SK-N-SH (cell line): ENCODE measurements around the gene PHOSPHO1. TPM values are rescaled to one million over a fixed set of nuclear protein-coding genes. Genes with fewer than 3 reads are reported as not detected.
A peak's percentile ranks its signal among the peaks of the same experiment; 100 is the strongest.

Experiments
- CTCF ChIA-PET: fragments of 300-600, 350-600 bp; formaldehyde crosslinking; extraction: SDS; loops from one replicate; lab custom pipeline; 2021; lab: Yijun Ruan, JAX
- POLR2A ChIA-PET: fragments of 350-600 bp; sonication (Branson Sonifier 250); formaldehyde crosslinking; extraction: SDS; loops from one replicate; lab custom pipeline; 2020; ENCODE audit warnings: antibody characterized with exemption, inconsistent platforms; lab: Yijun Ruan, JAX
- DNase-seq: peaks from one replicate; pipeline ENCODE4 v3.0.0; 2012
- H2AFZ ChIP-seq: fragments of 200-600 bp; sonication (generic); 2 replicates; pipeline ENCODE4 v1.8.1; 2016; ENCODE audit warnings: antibody characterized with exemption, mild to moderate bottlenecking, low read depth
- H3F3A ChIP-seq: fragments of 200-600 bp; sonication (generic); replicated peaks from 2 replicates; pipeline ENCODE3; 2016; ENCODE audit warnings: antibody characterized with exemption, mild to moderate bottlenecking; ENCODE audit not compliant: insufficient read depth
- H3K27ac ChIP-seq, 2 experiments: fragments of 200-500 bp in 1 of 2; fragments of 200-600 bp in 1 of 2; sonication (Bioruptor generic) in 1 of 2; sonication (generic), shearing (Covaris generic) in 1 of 2; 2 replicates each; pipeline versions ENCODE4 v1.5.1 to v1.6.1; 2014 to 2016; ENCODE audit warnings: low read depth in 2 of 2, inconsistent platforms in 1 of 2, low read length in 1 of 2, mild to moderate bottlenecking in 1 of 2, mixed read lengths in 1 of 2
- H3K27me3 ChIP-seq: fragments of 200-600 bp; sonication (generic), shearing (Covaris generic); 2 replicates; pipeline ENCODE4 v1.6.1; 2016; ENCODE audit warnings: mixed run types; ENCODE audit not compliant: insufficient read depth
- H3K36me3 ChIP-seq, 2 experiments: fragments of 200-500 bp in 1 of 2; fragments of 200-600 bp in 1 of 2; sonication (Bioruptor generic) in 1 of 2; sonication (generic) in 1 of 2; replicated peaks in 1 of 2; 2 replicates each; pipeline versions ENCODE3 to v1.5.1; 2014 to 2016; ENCODE audit warnings: low read length in 1 of 2, mild to moderate bottlenecking in 1 of 2; ENCODE audit not compliant: insufficient read depth in 2 of 2, control insufficient read depth in 1 of 2
- H3K4me1 ChIP-seq, 2 experiments: fragments of 200-500 bp in 1 of 2; fragments of 200-600 bp in 1 of 2; sonication (Bioruptor generic) in 1 of 2; sonication (generic), shearing (Covaris generic) in 1 of 2; 2 replicates each; pipeline versions ENCODE4 v1.5.1 to v1.6.1; 2014 to 2016; ENCODE audit warnings: low read depth in 1 of 2, low read length in 1 of 2, mixed run types in 1 of 2; ENCODE audit not compliant: insufficient read depth in 2 of 2, control insufficient read depth in 1 of 2
- H3K4me2 ChIP-seq: fragments of 200-600 bp; sonication (generic), shearing (Covaris generic); 2 replicates; pipeline ENCODE4 v1.6.1; 2017; ENCODE audit warnings: mixed run types
- H3K4me3 ChIP-seq, 2 experiments: fragments of 200-500 bp in 1 of 2; fragments of 200-600 bp in 1 of 2; sonication (Bioruptor generic) in 1 of 2; sonication (generic), shearing (Covaris generic) in 1 of 2; 2 replicates each; pipeline versions ENCODE4 v1.5.1 to v1.8.1; 2014 to 2016; ENCODE audit warnings: low read depth in 2 of 2, inconsistent platforms in 1 of 2, low read length in 1 of 2, mild to moderate bottlenecking in 1 of 2, mixed read lengths in 1 of 2, moderate library complexity in 1 of 2
- H3K79me2 ChIP-seq: fragments of 200-600 bp; sonication (generic); 2 replicates; pipeline ENCODE4 v1.8.1; 2017; ENCODE audit warnings: mild to moderate bottlenecking; ENCODE audit not compliant: insufficient read depth
- H3K9ac ChIP-seq: fragments of 200-600 bp; sonication (generic); 2 replicates; pipeline ENCODE4 v1.6.1; 2017; ENCODE audit warnings: mixed run types
- H3K9me2 ChIP-seq: fragments of 200-600 bp; sonication (generic); 2 replicates; pipeline ENCODE4 v1.6.1; 2017; ENCODE audit warnings: mixed run types
- H3K9me3 ChIP-seq: fragments of 200-600 bp; sonication (generic); 2 replicates; pipeline ENCODE4 v1.6.1; 2017; ENCODE audit warnings: mixed run types, mild to moderate bottlenecking, moderate library complexity
- H4K20me1 ChIP-seq: fragments of 200-600 bp; sonication (generic); 2 replicates; pipeline ENCODE4 v1.6.1; 2017; ENCODE audit warnings: mild to moderate bottlenecking, mixed run types; ENCODE audit not compliant: insufficient read depth
- CHD2 ChIP-seq: fragments of 150-350 bp; IDR thresholded peaks from 2 replicates; pipeline ENCODE4 v1.6.1; 2018; ENCODE audit warnings: low read length; ENCODE audit not compliant: partially characterized antibody
- ELF1 ChIP-seq: IDR thresholded peaks from 2 replicates; pipeline ENCODE4 v1.4.0; 2012
- EP300 ChIP-seq, 2 experiments: IDR thresholded peaks; 2 replicates each; pipeline versions ENCODE4 v1.4.0 to v1.6.1; 2012; ENCODE audit warnings: borderline replicate concordance in 1 of 2, low read depth in 1 of 2, low read length in 1 of 2
- EZH2phosphoT487 ChIP-seq: fragments of 200-600 bp; sonication (generic); IDR thresholded peaks from 2 replicates; pipeline ENCODE4 v1.6.1; 2017; ENCODE audit warnings: low read depth, mixed run types, mild to moderate bottlenecking, antibody characterized with exemption, moderate library complexity, borderline replicate concordance
- FOXJ3 ChIP-seq: sonication (generic); formaldehyde crosslinking; IDR thresholded peaks from 2 replicates; pipeline ENCODE4 v1.5.1; 2020; ENCODE audit warnings: mild to moderate bottlenecking, missing genetic modification reagents
- FOXM1 ChIP-seq: IDR thresholded peaks from 2 replicates; pipeline ENCODE4 v1.4.0; 2012; ENCODE audit warnings: low read depth, mild to moderate bottlenecking
- GABPA ChIP-seq: IDR thresholded peaks from 2 replicates; pipeline ENCODE4 v1.4.0; 2012; ENCODE audit warnings: low read depth, mild to moderate bottlenecking
- MEF2A ChIP-seq: IDR thresholded peaks from 2 replicates; pipeline ENCODE4 v1.4.0; 2012; ENCODE audit warnings: low read depth, borderline replicate concordance
- MXI1 ChIP-seq: IDR thresholded peaks from 2 replicates; pipeline ENCODE4 v1.6.1; 2012; ENCODE audit warnings: mild to moderate bottlenecking, low read depth, low read length, improper control_type of control experiment
- NFIC ChIP-seq: IDR thresholded peaks from 2 replicates; pipeline ENCODE4 v1.4.0; 2012; ENCODE audit warnings: borderline replicate concordance
- NRF1 ChIP-seq: IDR thresholded peaks from 2 replicates; pipeline ENCODE4 v1.6.1; 2012; ENCODE audit warnings: low read depth, mild to moderate bottlenecking, low read length
- POLR2AphosphoS5 ChIP-seq: IDR thresholded peaks from 2 replicates; pipeline ENCODE4 v1.6.1; 2012; ENCODE audit warnings: low read depth, low read length
- RCOR1 ChIP-seq: fragments of 150-350 bp; IDR thresholded peaks from 2 replicates; pipeline ENCODE4 v1.6.1; 2017; ENCODE audit warnings: antibody characterized with exemption, low read length
- RFX5 ChIP-seq: IDR thresholded peaks from 2 replicates; pipeline ENCODE4 v1.6.1; 2012; ENCODE audit warnings: mild to moderate bottlenecking, improper control_type of control experiment, low read length
- RXRA ChIP-seq: IDR thresholded peaks from 2 replicates; pipeline ENCODE4 v1.4.0; 2012; ENCODE audit warnings: low read depth, mild to moderate bottlenecking, borderline replicate concordance
- SMC3 ChIP-seq: IDR thresholded peaks from 2 replicates; pipeline ENCODE4 v1.6.1; 2012; ENCODE audit warnings: low read depth, low read length, improper control_type of control experiment
- TAF1 ChIP-seq: IDR thresholded peaks from 2 replicates; pipeline ENCODE4 v1.6.1; 2012; ENCODE audit warnings: low read depth, mild to moderate bottlenecking, low read length, moderate library complexity, borderline replicate concordance
- TCF12 ChIP-seq: IDR thresholded peaks from 2 replicates; pipeline ENCODE4 v1.4.0; 2012
- YY1 ChIP-seq: IDR thresholded peaks from 2 replicates; pipeline ENCODE4 v1.4.0; 2012; ENCODE audit warnings: low read depth, mild to moderate bottlenecking
- WGBS: methylation state at CpG from one replicate; pipeline ENCODE4 v1.1.6; 2017; ENCODE audit warnings: low lambda C conversion rate; 5-methylcytosine and 5-hydroxymethylcytosine counted together
- polyA plus RNA-seq, 3 experiments: library from polyadenylated mRNA; depleted of rRNA; stranded (reverse); fragments of >200 nt; gene quantifications; 2 replicates each; pipeline ENCODE4 v1.2.3, GENCODE V29; 2012
- TF ChIP-seq, protein P1 (sequence below): fragments of 150-350 bp; IDR thresholded peaks from 2 replicates; pipeline ENCODE4 v1.6.1; 2017; ENCODE audit warnings: antibody characterized with exemption, low read length, low read depth, borderline replicate concordance
- TF ChIP-seq, protein P2 (sequence below): IDR thresholded peaks from 2 replicates; pipeline ENCODE4; 2012
- TF ChIP-seq, protein P3 (sequence below): IDR thresholded peaks from 2 replicates; pipeline ENCODE4 v1.4.0; 2012; ENCODE audit warnings: low read depth

The PHOSPHO1 gene
- polyA plus RNA-seq, 1 of the 3 experiments (the other 2 are of a cell fraction): not detected

DNA sequence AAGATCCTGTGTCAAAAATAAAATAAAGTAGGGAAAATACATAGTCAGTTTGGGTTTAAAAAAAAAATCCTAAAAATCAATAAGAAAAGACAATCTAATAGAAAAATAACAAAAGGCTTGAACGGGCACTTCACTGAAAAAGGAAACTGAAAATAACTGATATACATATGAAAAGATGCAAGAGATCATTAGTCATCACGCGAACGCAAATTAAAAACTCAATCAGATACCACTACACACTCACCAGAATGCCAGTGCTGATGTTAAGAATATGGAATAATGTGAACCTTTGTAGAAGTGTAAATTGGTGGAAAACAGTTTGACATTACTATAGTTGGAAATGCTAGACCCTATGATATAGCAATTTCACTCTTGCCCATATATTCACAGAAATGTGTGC is 34.8 kb downstream of the PHOSPHO1 start (continued):
- no peak for TF ChIP-seq EP300 (IDR thresholded peaks at IDR 0.05; ENCODE audit: borderline replicate concordance in 1 of 2, low read depth in 1 of 2, low read length in 1 of 2)
- TF ChIP-seq FOXM1: no peak
- no peak for TF ChIP-seq RCOR1
- no peak for TF ChIP-seq NRF1
- TF ChIP-seq ELF1: no peak
- TF ChIP-seq, protein P1, sequence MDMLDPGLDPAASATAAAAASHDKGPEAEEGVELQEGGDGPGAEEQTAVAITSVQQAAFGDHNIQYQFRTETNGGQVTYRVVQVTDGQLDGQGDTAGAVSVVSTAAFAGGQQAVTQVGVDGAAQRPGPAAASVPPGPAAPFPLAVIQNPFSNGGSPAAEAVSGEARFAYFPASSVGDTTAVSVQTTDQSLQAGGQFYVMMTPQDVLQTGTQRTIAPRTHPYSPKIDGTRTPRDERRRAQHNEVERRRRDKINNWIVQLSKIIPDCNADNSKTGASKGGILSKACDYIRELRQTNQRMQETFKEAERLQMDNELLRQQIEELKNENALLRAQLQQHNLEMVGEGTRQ: no peak
- no peak for TF ChIP-seq MXI1
- TF ChIP-seq RFX5: no peak

DNA sequence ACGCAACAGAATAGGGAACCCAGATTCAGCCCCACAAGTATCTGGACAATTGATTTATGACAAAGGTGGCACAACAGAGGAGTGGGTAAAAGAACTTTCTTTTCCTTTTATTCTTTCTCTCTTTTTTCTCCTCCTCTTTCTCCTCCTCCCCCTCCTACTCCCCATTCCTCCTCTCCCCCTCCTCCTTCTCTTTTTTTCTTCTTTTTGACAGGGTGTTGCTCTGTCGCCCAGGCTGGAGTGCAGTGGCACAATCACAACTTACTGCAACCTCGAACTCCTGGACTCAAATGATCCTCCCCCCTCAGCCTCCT is 36.3 kb downstream of the PHOSPHO1 start:
- no peaks in the 10 kb centered on the region for H3K36me3 ChIP-seq
- H3K9me2 ChIP-seq: no peaks in the 10 kb centered on the region
- H2AFZ ChIP-seq: 0 out of 2 replicates have a peak overlapping the region, but pooled peaks have one; percentile 76
- H3F3A ChIP-seq: peaks cover 27% of the 10 kb centered on the region
- no peak for TF ChIP-seq RFX5
- TF ChIP-seq SMC3: no peak
- TF ChIP-seq YY1: no peak
- TF ChIP-seq TCF12: no peak
- no peak for TF ChIP-seq POLR2AphosphoS5
- no peak for TF ChIP-seq TAF1
- TF ChIP-seq, protein P1: no peak
- TF ChIP-seq, protein P2, sequence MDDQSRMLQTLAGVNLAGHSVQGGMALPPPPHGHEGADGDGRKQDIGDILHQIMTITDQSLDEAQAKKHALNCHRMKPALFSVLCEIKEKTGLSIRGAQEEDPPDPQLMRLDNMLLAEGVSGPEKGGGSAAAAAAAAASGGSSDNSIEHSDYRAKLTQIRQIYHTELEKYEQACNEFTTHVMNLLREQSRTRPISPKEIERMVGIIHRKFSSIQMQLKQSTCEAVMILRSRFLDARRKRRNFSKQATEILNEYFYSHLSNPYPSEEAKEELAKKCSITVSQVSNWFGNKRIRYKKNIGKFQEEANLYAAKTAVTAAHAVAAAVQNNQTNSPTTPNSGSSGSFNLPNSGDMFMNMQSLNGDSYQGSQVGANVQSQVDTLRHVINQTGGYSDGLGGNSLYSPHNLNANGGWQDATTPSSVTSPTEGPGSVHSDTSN: no peak
- no peak for TF ChIP-seq FOXM1
- TF ChIP-seq, protein P3, sequence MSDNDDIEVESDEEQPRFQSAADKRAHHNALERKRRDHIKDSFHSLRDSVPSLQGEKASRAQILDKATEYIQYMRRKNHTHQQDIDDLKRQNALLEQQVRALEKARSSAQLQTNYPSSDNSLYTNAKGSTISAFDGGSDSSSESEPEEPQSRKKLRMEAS: no peak
- no peak for TF ChIP-seq ELF1
- no peak for TF ChIP-seq EZH2phosphoT487
- TF ChIP-seq MXI1: no peak
- TF ChIP-seq NFIC: no peak
- no peak for TF ChIP-seq EP300 (IDR thresholded peaks at IDR 0.05; ENCODE audit: borderline replicate concordance in 1 of 2, low read depth in 1 of 2, low read length in 1 of 2)
- no peak for TF ChIP-seq MEF2A
- TF ChIP-seq RXRA: no peak
- TF ChIP-seq GABPA: no peak
- TF ChIP-seq CHD2: no peak
- TF ChIP-seq FOXJ3 (CRISPR knock-in tag): no peak
- TF ChIP-seq, all 33 proteins: peak for 0
- Histone ChIP-seq H3K4me1 (peaks cover 0 to 3% of the 10 kb centered on the region in 2 experiments; a peak in 2 of 4 replicates), H3K4me2 (peak overlapping the region; percentile 74), H3K4me3 (peak overlapping the region; percentile 64 to 77; a peak in 2 of 4 replicates), H3K79me2 (no peaks in the 10 kb centered on the region), H4K20me1 (no peaks in the 10 kb centered on the region), H3K9ac (no peak overlapping the region), H3K27me3 (no peaks in the 10 kb centered on the region), H3K9me3 (no peaks in the 10 kb centered on the region), H3K27ac (no peak overlapping the region)
- ChIA-PET POLR2A (no interaction called here), CTCF (interaction anchor here (1.4 to 8.6 kb wide), 3 partner anchors 11 to 33 kb away, joined by 3 to 77 read pairs (median 40); partner anchors contain the start of gene PHOSPHO1)
- 33% methylated on average over 3 of the region's 3 CpGs for WGBS
- no peak for DNase-seq
